GM21390 (cell line): ENCODE measurements around the gene ARMC5.
"Not testable (repeated sequence)": the region's sequence is repeated elsewhere in the genome, so short reads cannot be mapped to it uniquely, and the experiment has no call there.

ENCODE experiments used
- ATAC-seq: cut with Tn5 transposase; IDR thresholded peaks from one replicate; pipeline ENCODE4 v1.9.1; 2021; ENCODE audit not compliant: unreplicated experiment

The ARMC5 gene, protein sequence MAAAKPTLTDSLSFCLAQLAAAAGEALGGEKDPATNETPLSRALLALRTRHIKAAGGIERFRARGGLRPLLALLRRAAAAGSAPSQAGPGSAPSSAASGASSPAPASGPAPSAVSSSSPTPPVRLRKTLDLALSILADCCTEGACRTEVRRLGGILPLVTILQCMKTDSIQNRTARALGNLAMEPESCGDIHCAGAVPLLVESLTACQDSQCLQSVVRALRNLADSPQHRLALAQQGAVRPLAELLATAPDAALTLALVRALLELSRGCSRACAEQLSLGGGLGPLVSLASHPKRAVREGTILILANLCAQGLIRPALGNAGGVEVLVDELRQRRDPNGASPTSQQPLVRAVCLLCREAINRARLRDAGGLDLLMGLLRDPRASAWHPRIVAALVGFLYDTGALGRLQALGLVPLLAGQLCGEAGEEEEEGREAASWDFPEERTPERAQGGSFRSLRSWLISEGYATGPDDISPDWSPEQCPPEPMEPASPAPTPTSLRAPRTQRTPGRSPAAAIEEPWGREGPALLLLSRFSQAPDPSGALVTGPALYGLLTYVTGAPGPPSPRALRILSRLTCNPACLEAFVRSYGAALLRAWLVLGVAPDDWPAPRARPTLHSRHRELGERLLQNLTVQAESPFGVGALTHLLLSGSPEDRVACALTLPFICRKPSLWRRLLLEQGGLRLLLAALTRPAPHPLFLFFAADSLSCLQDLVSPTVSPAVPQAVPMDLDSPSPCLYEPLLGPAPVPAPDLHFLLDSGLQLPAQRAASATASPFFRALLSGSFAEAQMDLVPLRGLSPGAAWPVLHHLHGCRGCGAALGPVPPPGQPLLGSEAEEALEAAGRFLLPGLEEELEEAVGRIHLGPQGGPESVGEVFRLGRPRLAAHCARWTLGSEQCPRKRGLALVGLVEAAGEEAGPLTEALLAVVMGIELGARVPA

DNA sequence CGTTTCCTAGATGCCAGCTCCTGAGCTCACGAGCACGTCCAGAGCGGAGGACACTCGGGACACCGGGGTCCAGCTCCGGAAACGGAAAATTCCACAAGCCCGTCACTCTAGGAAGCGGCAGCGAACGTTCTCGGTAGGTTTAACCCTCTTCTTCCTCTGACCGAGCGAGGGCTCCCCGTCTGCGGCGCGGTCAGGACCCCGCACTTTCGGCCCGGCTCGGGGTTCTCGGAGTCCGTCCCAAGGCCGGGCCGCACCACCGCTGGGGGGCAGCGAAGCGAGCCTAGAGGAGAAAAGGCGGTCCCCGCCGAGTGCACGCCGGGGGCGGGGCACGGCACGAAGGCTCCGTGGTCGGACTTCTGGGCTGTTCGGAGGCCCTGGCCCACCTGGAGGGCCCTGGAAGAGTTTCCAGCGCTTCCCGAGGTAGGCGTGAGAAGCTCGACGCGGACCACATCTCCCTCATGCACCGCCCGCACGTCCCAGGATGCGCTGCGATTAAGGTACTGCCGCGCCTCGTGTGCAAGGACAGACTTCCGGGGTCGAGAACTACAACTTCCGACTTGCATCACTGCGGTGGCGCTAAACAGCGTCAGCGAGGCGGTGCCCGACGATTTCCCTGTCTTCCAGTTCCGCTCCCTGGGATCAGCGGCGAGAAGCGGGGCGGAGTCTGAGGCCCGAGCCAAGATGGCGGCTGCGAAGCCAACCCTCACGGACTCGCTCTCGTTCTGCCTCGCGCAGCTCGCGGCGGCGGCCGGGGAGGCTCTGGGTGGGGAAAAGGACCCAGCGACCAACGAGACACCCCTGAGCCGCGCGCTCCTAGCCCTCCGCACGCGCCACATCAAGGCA lies at the start of gene ARMC5:
Gene ARMC5, plus strand, starts transcription at position 658 of the 843 bp plus-strand sequence. Its CDS starts 24 bp downstream, at position 682.
- ATAC-seq: peak; percentile 66

- ATAC-seq: no peak
Measured at GRCh38 chr16:31410082-31410481, 49.2 kb upstream of the ARMC5 start.

- no peak for ATAC-seq
Measured at GRCh38 chr16:31411024-31411844, 48.1 kb upstream of the ARMC5 start.

DNA sequence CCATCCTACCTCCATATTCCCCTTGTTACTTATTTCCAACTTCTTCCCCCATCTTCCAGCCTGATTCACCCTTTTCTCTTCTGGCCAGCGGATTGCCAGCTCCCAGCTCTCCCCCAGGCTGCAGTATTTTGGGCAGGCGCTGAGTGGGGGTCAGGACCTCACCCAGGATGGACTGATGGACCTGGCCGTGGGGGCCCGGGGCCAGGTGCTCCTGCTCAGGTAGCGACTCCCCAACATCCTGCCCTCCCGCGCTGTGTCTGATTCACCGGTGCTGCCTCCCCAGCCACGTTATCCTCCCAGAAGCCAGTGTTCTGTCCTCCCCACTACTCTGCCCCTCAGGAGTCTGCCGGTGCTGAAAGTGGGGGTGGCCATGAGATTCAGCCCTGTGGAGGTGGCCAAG lies 46.6 kb upstream of the ARMC5 start:
- ATAC-seq: no peak

DNA sequence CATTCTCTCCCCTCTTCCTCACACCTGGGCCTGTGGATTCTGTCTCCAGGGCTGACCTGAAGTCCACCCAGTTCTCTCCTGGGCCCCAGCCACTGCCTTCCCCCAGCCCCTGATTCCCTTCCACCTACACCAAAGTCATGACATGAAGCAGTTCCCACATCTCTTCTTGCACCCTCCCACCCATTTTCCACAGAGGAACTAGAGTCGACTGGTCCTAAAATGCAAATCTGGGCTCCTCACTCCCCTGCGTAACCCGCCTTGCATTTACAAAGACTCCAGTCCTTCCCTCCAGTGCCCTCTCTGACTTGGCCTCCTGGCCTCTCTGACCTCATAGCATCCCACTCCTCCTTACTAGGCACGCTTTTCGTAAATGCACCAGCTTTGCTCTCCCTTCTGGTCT lies 45.9 kb upstream of the ARMC5 start:
- ATAC-seq: no peak

GRCh38 chr16:31413943-31414342 lies 45.4 kb upstream of the ARMC5 start:
- ATAC-seq: no peak

- ATAC-seq: no peak
Measured at GRCh38 chr16:31414706-31415105, 44.6 kb upstream of the ARMC5 start.

GRCh38 chr16:31416371-31416770 lies 42.9 kb upstream of the ARMC5 start:
- no peak for ATAC-seq

DNA sequence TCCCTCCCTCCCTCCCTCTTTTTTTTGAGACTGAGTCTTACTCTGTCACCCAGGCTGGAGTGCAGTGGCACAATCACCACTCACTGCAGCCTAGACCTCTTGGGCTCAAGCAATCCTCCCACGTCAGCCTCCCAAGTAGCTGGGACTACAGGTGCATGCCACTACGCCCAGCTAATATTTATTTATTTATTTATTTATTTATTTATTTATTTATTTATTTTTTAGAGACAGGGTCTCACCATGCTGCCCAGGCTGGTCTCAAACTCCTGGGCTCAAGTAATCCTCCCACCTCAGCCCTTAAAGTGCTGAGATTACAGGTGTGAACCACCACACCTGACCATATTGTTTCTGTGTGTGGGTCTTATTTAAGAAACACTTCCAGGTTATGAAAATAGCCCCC lies 42.3 kb upstream of the ARMC5 start:
- not testable (repeated sequence) for ATAC-seq

GRCh38 chr16:31417916-31418315 lies 41.4 kb upstream of the ARMC5 start:
- ATAC-seq: no peak

DNA sequence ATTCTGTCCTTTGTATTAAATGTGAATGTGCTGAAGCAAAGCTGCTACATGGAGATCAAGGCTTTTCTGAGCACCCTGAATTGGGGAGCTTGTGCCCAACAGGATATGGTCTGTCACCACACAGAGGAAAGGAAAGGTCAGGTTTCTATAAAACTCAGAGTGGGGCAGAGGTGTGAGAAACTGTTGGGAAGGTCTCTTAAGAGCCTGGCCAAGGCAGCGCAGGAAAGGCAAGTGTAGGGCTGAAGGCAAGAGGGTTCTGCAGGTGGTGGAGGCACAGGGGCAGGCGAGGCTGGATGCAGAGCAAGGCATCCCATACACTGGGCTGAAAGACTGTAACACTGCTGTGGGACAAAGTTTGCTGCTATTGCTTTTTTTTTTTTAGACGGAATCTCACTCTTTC lies 39.3 kb upstream of the ARMC5 start:
- ATAC-seq: no peak

DNA sequence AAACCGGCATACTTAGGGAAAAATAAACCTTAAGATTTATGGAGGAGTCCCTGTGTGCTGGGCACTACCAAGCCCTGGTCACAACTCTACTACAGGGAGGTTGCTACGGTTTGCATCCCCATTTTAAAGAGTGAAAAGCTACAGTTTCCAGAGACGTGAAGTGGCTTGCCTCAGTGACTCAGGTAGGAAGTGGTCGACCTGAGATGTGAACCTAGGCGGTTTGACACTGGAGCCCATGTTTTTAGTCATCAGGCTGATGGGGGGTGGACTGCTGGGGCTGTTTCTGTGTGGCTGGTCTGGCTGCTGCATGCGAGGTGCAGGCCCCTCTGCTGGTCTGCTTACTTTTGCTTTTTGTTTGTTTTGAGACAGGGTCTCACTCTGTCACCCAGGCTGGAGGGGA lies 37.7 kb upstream of the ARMC5 start:
- ATAC-seq: no peak

DNA sequence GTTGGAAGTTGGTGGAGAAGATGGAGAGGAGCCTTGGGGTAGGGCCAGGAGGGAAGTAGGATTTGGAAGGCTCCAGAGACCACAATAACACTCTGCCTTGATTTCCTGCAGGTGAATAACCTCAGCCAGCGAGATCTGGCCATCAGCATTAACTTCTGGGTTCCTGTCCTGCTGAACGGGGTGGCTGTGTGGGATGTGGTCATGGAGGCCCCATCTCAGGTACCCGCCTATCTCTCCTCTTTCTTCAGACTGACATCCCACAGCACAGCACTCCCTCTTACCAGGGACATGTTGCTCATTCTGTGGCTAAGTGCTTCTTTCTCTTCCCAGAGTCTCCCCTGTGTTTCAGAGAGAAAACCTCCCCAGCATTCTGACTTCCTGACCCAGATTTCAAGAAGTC lies 36.1 kb upstream of the ARMC5 start:
- ATAC-seq: no peak

DNA sequence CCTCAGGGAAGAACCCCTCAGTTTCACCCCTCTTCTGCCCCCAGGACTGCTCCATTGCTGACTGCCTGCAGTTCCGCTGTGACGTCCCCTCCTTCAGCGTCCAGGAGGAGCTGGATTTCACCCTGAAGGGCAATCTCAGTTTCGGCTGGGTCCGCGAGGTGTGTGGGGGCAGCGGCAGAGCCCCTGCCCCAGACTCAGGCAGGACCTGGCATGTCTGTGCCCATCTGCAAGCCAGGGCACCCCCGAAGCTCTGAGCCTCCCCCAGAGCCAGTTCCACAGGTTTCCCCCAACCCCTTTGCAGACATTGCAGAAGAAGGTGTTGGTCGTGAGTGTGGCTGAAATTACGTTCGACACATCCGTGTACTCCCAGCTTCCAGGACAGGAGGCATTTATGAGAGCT lies 35.5 kb upstream of the ARMC5 start:
- ATAC-seq: no peak

- ATAC-seq: no peak
Measured at GRCh38 chr16:31427441-31428278, 31.6 kb upstream of the ARMC5 start.

DNA sequence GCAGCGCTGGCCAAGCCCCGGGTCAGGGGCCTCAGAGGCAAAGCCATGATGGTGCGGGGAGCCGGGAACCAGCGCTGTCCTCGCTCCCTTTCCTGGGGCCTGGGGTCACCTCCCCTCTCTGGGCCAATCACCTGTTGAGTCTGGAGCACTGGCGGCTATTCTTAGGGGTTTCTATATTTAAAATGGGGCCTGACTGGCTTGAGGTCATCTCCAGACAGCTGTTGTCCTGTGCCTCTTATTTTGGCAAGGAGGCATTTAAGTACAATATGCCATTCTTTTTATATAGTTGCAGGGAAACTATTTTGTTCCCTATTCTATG lies 31.1 kb upstream of the ARMC5 start, which contains the start of gene COX6A2:
Gene COX6A2, minus strand, starts transcription at position 82 of the 319 bp plus-strand sequence. Its CDS starts 35 bp downstream, at position 47.
- ATAC-seq: no peak

- ATAC-seq: no peak
Measured at GRCh38 chr16:31428638-31429247, 30.6 kb upstream of the ARMC5 start.

GRCh38 chr16:31429314-31429713 lies 30.0 kb upstream of the ARMC5 start:
- ATAC-seq: no peak

GRCh38 chr16:31429796-31430195 lies 29.5 kb upstream of the ARMC5 start:
- ATAC-seq: no peak
